Right lung (tissue), 10 donors: ENCODE measurements around the gene DCX. TPM values are rescaled to one million over a fixed set of nuclear protein-coding genes. Genes with fewer than 3 reads are reported as not detected.
A peak's percentile ranks its signal among the peaks of the same experiment; 100 is the strongest.

Experiments used
- DNase-seq, 2 donors: peaks; one replicate each; pipeline ENCODE4 v3.0.0-alpha.2; 2013
- long read RNA-seq, 8 donors: transcript quantifications; one replicate each; lab custom pipeline, GENCODE V29; 2026
- polyA plus RNA-seq, 5 donors: library from polyadenylated mRNA; unstranded; fragments of 120-200 nt; gene quantifications; one replicate each; pipeline versions ENCODE4 v1.2.1 to v1.2.3, GENCODE V29; 2013; ENCODE audit warnings: inconsistent platforms in 1 of 5, low replicate concordance in 1 of 5; ENCODE audit not compliant: insufficient read length in 5 of 5, insufficient read depth in 1 of 5

The DCX gene
- polyA plus RNA-seq = under 1 TPM; 0.11 to 0.65 (median 0.31) TPM
- long read RNA-seq, donor 1 = 0 reads
- long read RNA-seq, donor 2 = 0 reads
- long read RNA-seq, donor 3 = 0 reads
- long read RNA-seq, donor 4 = 0 reads
- long read RNA-seq, donor 5 = 0 reads
- long read RNA-seq, donor 6 = 0 reads
- long read RNA-seq, donor 7 = 0 reads
- long read RNA-seq, donor 8 = 0 reads

DNA sequence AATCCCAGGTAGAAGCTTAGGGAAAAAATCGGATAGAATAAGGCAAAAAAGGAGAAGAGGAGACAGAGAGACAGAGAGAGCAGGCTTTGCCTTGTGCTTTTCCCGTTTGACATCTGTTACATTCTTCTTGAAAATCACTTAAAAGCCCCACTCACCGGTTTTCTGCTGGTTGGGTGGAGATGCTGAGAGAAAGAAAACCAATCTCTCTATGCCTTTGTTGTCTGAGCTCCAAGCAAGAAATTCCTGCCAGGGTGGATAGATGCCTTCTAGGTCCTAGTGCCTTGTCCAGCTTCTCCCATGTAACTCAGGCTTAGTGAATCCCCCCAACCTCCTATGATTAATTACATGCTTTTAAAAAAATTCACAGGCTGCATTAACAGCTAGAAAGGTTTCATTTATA lies at the start of gene DCX:
Gene DCX, minus strand, starts transcription at position 210 of the 400 bp plus-strand sequence. CDS start 1,794 bp downstream, outside the sequence.
- no peak for DNase-seq

DNA sequence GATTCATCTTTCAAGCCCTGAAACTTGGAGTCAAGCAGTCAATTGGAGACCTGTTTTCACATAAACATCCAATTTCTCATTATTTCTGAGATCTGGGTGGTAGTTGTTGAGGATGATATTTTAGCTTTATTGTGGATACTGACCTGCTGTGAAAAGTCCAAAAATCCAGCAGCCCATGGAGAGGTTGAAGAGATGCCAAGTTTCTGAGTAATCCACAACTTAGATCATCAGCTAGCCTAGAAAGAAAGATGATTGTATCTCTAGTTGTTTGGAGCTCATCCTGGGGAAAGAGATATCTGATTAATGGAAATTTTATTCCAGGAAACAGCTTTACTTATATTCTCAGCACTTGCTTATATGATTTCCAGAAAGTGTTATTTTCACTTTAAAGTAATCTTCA lies 48.6 kb upstream of the DCX start:
- DNase-seq = no peak

GRCh38 chrX:111447298-111447697 lies 35.3 kb upstream of the DCX start:
- DNase-seq = no peak

DNA sequence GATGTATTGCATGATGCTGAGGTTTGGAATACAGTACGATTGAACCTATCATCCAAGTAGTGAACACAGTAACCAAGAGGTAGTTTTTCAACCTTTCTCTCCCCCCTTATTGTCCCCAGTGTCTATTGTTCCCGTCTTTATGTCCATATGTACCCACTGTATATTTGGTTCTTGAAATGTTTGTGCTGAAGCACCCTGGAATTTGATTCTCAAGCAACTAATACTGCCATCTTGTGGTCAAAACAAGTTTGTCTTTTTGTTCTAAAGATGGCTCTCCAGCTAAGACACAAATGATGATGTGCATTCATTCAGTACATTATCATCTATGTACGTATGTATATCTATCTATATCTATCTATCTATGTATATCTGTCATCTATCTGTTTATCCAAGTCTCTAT lies 33.5 kb upstream of the DCX start:
- DNase-seq = peak in 1 of 2 donors; percentile 15

DNA sequence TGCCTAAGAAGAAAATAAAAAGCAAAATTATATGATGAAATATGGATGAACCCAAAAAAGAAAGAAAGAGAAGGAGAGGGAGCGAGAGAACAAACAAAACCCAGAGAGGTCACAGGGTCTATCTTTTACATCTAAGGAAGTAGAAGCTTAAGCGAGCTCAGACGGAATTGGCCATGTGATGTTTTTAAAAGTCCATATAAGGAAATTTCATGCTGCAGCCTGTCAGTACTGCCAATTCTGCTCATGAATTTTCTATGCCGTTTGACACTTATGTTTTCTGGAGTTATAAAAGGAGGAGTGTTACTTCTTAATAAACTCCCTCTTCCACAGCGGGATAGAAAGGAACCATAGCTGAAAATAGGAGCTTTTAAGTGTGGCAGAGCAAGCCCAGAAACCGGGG lies 32.9 kb upstream of the DCX start:
- DNase-seq = no peak

DNA sequence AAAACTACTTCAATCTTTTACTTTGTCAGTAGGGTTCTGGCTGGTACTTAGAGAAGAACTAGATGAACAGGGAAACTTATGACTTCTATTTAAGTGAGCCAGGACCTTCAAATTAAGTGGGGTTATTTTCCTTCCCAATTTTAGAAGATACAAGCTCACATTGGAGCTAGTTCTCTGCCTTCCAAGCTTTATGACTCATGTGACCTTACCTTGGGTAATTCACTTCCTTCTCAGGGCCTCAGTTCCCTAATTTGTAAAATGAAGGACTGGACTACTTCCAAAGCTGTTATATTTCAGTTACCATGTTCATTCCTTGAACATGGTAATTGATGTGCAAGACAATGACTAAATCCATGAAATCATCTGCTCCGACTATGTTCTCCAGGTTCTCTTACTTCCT lies 32.0 kb upstream of the DCX start:
- DNase-seq = no peak

DNA sequence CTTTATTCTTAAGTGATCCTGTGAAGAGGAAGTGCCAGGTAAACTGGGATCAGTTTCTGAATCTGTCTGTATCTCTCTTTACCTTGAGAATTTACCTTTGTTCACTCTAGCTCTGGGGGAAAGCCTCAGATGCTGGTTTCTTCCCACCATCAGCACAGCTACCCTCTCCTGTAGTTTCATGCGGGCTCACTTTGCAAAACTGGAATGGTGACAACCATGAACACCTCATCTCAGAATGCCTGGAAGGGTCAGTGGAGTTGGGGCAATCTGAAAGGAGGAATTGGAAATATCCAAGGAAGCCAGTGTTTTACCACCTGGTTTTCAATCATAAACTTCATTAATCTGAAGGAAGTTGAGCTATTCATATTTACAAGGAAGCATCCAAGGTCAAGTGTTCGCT lies 30.8 kb upstream of the DCX start:
- no peak for DNase-seq

- DNase-seq = no peak
These were observed 23.5 kb upstream of the DCX start for GRCh38 chrX:111435469-111435868.

- no peak for DNase-seq
These were observed 19.0 kb upstream of the DCX start for GRCh38 chrX:111431001-111431400.

DNA sequence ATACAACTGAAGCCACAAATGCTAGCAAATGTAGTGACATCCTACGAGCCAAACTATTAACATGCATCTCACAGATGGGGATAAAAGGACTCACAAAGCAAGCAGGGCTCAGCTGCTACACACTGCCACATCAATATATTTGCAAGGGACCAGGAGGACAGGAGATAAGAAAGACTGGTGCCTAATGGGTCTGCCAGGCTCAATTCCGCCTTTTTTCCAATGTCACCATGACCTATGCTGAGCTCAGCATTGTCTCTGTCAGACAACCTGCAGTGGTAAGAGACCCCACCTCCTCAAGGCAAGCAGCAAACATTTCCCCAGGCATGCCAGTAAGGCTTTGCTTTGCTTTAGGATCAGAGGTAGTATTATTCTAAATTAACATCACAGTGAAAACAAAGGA lies 435 bp downstream of the DCX start:
- DNase-seq = no peak

- no peak for DNase-seq
These were observed 1.4 kb downstream of the DCX start for GRCh38 chrX:111410590-111411078.

DNA sequence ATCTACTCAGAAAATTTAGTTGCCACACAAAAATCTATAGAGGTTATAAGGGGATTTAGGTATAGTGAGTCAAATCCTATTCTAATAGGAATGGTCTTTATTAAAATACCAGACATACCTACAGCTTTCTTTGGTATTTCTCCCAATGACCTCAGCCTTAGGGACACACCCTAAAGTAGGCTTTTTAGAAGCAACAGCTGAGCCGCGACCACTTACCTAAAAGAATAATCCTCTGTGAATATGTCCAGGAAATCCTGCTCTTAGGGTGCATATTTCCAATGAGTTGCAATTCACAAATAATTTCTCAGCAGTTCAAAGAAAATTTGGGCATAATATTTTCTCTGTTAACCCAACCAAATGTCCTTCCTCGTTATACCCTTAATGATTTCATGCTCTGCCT lies 2.7 kb downstream of the DCX start:
- no peak for DNase-seq

DNA sequence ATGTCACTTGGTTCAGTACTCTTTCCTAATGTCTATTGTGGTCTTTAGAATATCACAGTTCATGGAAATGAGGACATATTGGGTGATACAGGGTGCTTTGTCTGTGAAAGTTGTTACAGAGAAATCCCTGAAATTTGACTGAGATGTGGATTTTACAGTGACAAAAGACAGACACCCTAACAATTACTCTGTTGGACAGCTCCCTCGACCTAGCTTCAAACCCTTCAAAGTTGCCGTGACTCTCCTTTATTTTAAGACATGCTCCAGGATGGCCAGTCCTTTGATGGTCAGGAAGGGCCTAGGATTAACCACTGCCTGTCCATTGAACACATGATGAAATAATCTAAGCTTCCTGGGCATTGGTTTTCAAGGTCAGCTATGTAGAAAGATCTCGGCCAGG lies 4.0 kb downstream of the DCX start:
- DNase-seq = no peak

GRCh38 chrX:111402344-111402743 lies 9.6 kb downstream of the DCX start:
- no peak for DNase-seq

GRCh38 chrX:111395149-111395548 lies 16.8 kb downstream of the DCX start:
- DNase-seq = no peak

GRCh38 chrX:111394569-111394968 lies 17.4 kb downstream of the DCX start:
- no peak for DNase-seq

GRCh38 chrX:111387470-111388070 lies 24.4 kb downstream of the DCX start:
- no peak for DNase-seq

DNA sequence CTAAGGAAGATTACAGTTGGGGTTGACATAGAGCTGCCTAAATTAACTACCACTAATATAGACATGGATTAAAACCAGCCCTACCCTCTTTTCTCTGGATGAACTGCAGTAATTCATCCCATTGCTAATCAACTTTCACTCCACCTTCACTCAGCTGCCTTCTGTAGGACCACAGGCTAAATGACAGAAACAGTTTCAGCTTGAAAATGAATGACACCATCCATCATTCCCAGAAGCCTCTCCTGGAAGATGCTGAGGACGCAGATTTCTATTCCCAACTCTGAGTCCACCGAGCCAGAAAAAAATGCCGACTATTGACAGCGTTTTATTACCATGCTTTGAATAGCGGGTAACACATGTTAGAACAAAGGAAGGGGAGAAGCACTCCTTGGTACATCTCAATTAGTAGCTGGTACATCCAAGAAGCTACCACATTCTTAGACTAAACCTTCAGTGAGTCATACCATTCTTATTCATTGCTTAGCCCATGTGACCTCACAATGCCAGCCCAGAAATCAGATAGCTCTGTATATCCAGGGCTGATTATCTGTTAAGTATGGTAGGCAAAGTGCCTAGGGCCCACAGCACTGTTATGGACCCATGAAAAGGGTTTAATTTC lies 25.3 kb downstream of the DCX start:
- DNase-seq = no peak

- DNase-seq = no peak
These were observed 25.9 kb downstream of the DCX start for GRCh38 chrX:111386077-111386476.

DNA sequence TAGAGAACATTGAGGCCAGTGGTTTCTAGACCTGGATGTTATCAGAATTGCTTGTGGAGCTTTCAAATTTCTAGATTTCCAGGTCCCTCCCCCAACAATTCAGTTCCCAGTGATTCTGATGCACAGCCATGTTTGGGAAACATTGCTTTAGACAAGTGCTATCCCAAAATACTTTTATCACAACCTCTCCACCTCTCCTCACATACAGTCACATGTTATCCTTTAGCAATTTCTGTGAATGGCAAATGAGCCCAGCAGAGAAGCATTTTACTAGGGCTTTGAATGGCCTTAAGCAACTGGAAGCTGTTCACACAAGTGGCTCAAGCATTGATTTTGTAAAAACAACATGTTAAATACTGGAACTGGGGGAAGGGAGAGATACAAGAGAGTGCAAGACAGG lies 29.7 kb downstream of the DCX start:
- no peak for DNase-seq

DNA sequence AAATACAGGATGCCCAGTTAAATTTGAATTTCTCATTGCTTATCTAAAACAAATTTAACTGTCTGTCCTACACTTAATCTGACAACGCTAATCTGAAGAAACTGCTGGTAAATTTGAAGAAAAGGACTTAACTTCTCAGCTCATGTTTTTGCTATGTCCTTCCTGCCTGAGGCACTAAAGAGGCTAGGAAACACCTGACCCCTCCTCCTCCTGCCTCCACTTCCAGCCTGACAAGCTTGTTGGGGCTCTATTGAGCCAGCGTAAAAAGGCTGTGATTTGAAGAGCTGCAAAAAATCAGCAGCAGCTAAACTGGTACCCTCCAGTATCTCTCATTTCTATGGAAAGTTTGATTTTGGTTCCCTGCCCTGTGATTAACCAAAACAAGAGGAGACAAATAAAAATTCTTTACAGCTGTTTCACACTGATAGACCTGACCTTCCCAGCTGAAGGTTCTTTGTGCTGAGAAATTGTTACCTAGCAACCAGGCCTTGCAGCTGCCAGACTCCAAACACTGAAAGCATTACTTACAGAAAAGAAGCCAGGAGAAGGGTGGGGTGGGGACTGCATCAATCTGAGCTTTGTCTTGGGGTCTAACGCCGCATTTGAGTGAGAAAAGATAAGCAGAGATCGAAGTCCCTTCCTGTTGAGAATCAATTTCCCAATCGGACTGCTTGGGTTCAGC lies 35.0 kb downstream of the DCX start:
- DNase-seq = no peak

DNA sequence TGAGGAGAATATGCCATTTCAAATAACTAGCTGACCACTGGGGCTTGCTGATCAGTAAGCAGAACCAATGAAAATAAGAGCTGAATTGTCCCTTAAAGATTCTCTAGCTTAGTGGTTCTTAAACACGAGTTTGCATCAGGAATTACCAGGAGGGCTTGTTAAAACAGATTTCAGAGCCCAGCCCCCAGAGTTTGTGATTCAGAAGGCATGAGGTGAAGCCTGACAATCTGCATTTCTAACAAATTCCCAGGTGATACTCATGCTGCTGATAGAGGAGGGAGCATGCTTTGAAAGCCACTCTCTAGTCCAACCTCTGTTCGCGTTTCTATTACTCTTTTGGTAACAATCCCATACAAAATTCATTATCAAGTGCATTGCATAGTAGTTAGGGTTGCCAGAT lies 35.5 kb downstream of the DCX start:
- DNase-seq = no peak

DNA sequence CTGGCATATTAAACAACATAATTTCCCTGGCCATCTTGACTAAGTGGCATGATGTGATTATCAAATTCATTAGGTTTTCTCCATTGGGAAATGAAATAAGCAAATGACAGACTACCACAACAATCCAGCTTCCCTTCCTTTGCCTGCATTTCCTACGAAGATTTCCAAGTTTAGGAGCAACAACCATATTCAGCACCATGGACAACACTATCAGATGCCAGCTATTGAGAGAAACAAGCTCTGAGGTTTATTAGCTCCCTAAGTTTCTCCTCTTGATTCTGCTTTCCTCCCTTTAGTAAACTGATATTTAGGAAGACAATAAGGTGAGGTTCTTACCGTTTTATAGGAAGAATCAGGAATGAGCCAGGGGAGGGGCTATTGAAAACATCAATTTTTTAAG lies 36.2 kb downstream of the DCX start:
- peak in 1 of 2 donors; percentile 1 for DNase-seq
